GM19239 (cell line): ENCODE measurements around the gene CLCA2.

Source experiments
- DNase-seq: peaks from one replicate; pipeline ENCODE4 v3.0.0; 2011; ENCODE audit warnings: low spot score; ENCODE audit not compliant: insufficient read length
- FAIRE-seq: peaks from 2 replicates; lab custom pipeline; 2011; peaks lifted over from hg19 to GRCh38; lab: Jason Lieb, UNC

CLCA2 gene

DNA sequence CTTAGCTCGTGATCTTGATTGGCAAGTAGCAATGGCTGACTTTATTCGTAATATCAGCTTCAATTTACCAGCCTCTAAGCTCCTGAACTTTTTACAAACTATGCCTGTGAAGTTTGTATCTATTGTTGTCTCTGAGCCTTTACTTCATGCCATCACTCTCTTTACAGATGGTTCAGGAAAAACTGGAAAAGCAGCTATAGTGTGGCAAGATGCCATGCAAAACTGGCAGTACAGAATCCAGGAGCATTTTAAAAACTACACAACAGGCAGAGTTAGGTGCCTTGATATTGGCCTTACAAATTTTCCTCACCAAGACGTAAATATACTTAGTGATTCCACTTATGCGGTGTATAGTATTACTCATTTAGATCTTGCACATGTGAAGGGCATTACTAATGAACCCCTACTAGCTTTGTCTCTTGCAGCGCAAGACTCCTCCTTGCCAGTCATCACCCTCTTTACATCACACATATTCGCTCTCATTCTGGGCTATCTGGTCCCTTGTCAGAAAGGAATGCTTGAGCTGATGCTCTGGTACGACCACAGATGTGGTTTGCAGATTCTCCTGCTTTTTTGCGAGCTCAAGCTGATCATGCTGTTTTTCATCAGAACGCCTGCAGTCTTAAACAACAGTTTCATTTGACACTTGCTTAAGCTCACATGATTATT lies 81.1 kb downstream of the CLCA2 start:
- DNase-seq (no peak), FAIRE-seq (no peak)

DNA sequence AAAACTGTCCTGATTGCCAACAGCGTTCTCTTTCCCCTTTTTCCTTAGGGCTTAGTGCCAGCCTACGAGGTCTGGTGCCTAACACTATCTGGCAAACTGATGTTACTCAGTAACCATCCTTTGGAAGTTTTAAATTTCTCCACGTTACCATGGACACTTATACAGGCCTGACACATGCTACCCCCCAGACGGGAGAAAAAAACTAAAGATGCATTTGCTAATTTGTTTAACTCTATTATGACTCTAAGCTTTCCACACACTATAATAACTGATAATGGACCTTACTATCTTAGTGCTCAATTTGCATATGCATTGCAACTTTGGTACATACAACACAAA lies 81.6 kb downstream of the CLCA2 start:
- no peak for FAIRE-seq
- no peak for DNase-seq
